GM12801 (cell line): ENCODE measurements around the gene ATPAF2.

Experiments
- CTCF ChIP-seq: IDR thresholded peaks from one replicate; pipeline ENCODE4 v1.5.1; 2011; ENCODE audit warnings: control low read depth; ENCODE audit not compliant: insufficient read length; ENCODE audit errors: extremely low read depth

The ATPAF2 gene

GRCh38 chr17:18038149-18038850 is 668 bp downstream of the ATPAF2 start:
- no peak for TF ChIP-seq CTCF

- TF ChIP-seq CTCF: no peak
These were observed 1.5 kb downstream of the ATPAF2 start for GRCh38 chr17:18037486-18037885.

- no peak for TF ChIP-seq CTCF
These were observed 3.3 kb downstream of the ATPAF2 start for GRCh38 chr17:18035704-18036103.

- TF ChIP-seq CTCF: no peak
These were observed 5.4 kb downstream of the ATPAF2 start for GRCh38 chr17:18033442-18034099.

GRCh38 chr17:18031955-18032354 is 7.0 kb downstream of the ATPAF2 start:
- no peak for TF ChIP-seq CTCF

GRCh38 chr17:18028952-18029540 is 9.9 kb downstream of the ATPAF2 start:
- no peak for TF ChIP-seq CTCF

- TF ChIP-seq CTCF: no peak
These were observed 10.6 kb downstream of the ATPAF2 start for GRCh38 chr17:18028114-18028951.
